ENCODE results near the gene LMNA.
"Not testable (repeated sequence)": the region's sequence is repeated elsewhere in the genome, so short reads cannot be mapped to it uniquely, and the experiment has no call there.

The LMNA gene

GRCh38 chr1:156104861-156105832 is 9.4 kb upstream of the LMNA start:
- DNase-seq = no peak

GRCh38 chr1:156106624-156107488 is 7.7 kb upstream of the LMNA start:
- peak; percentile 43 for DNase-seq

DNA sequence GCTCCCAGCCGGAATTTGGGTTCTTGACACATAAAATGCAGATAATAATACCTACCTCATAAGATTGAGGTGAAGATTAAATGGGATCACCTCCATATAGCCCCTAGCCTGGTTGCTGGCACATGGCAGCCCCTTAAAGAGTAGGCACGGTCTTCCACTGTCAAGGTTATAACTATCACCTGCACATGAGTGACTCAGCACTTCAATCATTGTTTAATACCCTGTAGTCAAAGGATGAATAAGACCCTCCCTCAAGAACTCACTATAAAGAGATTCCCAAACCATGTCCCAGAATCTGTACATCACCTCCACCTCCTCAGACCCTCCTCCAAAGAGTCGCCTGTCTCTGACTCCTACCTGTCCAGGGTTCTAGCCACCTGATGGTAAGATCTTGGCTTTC is 6.5 kb upstream of the LMNA start:
- no peak for DNase-seq

GRCh38 chr1:156108664-156109241 is 5.8 kb upstream of the LMNA start:
- no peak for DNase-seq

GRCh38 chr1:156110252-156110651 is 4.3 kb upstream of the LMNA start:
- DNase-seq = no peak

DNA sequence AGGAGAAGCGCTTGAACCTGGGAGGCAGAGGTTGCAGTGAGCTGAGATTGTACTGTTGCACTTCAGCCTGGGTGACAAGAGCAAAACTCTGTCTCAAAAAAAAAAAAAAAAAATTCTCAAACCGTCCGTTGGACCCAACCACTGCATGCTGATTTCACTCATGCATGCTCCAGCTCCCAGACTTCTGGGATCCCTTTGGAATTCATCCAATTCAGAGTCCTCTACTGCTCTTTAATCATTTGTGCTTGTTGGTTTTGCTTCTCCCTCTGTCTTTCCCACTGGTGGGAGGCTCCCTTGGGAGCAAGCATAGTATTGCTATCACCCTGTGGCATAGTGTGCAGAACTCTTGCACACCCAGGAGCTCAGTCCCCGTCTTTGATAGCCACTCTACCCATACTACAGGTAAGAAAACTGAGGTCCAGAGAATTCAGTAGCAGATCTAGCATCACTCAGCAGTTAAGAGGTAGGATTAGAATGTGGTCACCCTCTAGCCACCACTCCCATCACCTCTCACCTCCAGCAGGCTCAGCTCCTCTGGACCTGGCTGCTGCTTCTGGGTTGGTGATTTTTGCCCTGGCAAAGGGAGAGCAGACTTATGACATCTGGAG is 3.1 kb upstream of the LMNA start:
- no peak for DNase-seq

GRCh38 chr1:156112276-156113137 is 2.0 kb upstream of the LMNA start:
- no peak for DNase-seq

GRCh38 chr1:156113282-156113950 is 1.1 kb upstream of the LMNA start:
- DNase-seq = no peak

- DNase-seq = peak; percentile 48
These were observed 505 bp downstream of the LMNA start for GRCh38 chr1:156114919-156115513.

DNA sequence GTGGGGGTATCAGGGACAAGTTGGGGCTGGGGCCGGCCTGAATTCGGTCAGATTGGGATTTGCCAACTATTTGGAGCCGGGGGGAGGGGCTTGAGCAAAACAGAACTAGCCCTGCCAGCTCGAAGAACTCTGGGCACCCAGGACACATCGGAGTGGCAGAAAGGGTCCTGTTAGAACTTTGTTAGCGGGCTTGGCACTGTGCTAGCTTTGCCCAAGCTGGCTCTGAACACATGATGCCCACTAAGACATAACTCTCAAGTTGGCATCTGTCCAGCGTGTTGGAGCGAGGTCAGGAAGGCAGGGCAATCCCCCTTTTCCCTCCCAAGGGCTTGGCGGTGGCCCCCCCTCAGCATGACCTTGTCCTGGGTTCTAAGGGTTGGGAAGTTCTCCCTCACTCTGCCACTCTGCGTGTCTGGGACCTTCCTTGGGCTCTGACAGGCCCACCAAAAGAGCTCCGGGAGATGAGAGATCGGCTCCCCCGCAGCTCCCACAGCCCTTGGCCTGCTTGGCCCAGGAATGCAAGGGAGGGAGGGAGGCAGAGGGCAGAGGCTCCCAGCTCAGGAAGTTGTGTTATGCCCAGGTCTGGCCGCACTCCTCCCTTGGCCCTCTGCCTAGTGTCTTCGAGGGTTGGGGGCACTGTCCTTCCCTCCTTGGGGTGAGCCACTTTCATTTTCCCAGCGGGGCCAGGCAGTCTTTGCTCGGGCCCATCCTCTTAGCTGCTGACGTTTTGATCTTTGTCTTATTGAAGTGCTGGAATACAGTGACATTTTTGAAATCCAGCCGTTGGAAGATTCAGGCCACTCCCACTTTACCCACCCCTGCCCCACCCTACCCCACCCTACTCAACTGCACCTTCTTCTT is 1.2 kb downstream of the LMNA start:
- peak; percentile 44 for DNase-seq

DNA sequence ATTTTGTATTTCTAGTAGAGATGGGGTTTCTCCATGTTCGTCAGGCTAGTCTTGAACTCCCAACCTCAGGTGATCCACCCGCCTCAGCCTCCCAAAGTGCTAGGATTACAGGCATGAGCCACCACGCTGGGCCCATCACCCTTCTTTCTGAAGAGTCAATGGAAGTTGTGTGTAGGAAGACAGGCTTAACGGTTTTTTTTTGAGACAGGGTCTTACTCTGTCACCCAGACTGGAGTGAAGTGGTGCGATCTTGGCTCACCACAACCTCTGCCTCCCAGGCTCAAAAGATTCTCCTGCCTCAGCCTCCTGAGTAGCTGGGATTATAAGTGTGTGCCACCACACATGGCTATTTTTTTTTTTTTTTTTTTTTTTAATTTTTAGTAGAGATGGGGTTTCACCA is 2.2 kb downstream of the LMNA start:
- DNase-seq = not testable (repeated sequence)

GRCh38 chr1:156117414-156118176 is 3.1 kb downstream of the LMNA start:
- DNase-seq = no peak

- no peak for DNase-seq
These were observed 3.8 kb downstream of the LMNA start for GRCh38 chr1:156118177-156118868.

- DNase-seq = peak; percentile 94
These were observed 5.1 kb downstream of the LMNA start for GRCh38 chr1:156119503-156120209.

DNA sequence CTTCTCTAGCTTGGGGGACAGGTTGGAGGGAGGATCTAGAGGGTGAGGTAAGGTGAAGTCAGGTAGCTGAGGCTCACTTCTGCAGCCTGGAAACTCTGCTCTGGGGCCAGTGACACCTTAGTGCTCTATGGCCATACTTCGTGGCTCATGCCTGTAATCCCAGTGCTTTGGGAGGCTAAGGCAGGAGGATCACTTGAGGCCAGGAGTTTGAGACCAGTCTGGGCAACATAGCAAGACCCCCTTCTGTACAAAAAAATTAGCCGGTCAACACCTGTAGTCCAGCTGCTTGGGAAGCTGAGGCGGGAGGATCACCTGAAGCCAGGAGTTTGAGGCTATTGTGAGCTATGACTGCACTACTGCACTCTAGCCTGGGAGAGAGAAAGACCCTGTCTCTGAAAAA is 5.8 kb downstream of the LMNA start:
- no peak for DNase-seq

- DNase-seq = not testable (repeated sequence)
These were observed 6.5 kb downstream of the LMNA start for GRCh38 chr1:156121005-156121404.

DNA sequence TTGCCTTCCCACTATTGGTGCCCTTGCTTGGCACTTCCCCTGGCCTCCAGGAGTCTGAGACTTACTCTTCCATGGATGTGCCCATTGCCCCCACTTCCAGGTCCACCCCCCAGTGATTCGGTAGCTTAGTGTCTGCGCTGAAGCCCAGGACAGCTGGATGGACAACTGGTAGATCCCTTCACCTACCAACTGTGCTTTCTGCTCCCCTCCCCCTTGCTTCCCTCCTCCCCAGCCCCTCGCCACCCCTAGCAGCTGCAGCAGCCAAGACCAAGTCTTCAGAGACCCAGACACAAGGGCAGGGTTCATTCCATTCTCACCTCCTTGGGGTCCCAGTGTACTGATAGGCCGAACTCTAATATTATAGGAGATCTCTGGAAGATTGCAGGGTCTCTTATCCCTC is 6.9 kb downstream of the LMNA start:
- no peak for DNase-seq

DNA sequence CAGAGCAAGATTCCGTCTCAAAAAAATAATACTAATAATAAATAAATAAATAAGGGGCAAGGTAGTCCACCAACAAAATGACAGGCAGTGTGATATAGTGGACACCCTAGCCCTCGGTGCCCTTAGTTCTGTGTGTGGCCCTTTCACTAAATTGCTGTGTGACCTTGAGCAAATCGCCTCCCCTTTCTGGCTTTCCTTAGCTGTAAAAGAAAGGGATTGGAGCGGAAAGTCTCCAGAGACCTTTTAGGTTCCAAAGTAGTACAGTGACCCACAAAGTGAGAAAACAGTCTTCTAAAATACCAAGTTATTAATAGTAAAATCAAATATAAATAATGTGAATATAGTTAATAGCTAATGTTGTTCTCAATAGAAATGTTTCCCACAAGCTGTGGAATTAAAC is 7.6 kb downstream of the LMNA start:
- DNase-seq = no peak
